HepG2 (cell line): Measurements from ENCODE around the gene C16orf95. TPM values are rescaled to one million over a fixed set of nuclear protein-coding genes. Genes with fewer than 3 reads are reported as not detected.
"Not testable (repeated sequence)": the region's sequence is repeated elsewhere in the genome, so short reads cannot be mapped to it uniquely, and the experiment has no call there.

Experiments used
- ATAC-seq: fragments of 200-7000 bp; cut with Tn5 transposase; 3 replicates; pipeline ENCODE4 v1.9.1; 2020; ENCODE audit warnings: mild to moderate bottlenecking, moderate library complexity
- BruUV-seq: library from RNA; stranded (reverse); fragments of 400-500 nt; replicated peaks from 2 replicates; lab custom pipeline; 2021; lab: Mats Ljungman, UMichigan
- CTCF ChIA-PET: fragments of 300-600 bp; formaldehyde crosslinking; extraction: SDS; loops from one replicate; lab custom pipeline; 2021; ENCODE audit warnings: low total read pairs, inconsistent platforms, low intra/inter-chr PET ratio; lab: Yijun Ruan, JAX
- POLR2A ChIA-PET: fragments of 350-600 bp; sonication (Branson Sonifier 250); formaldehyde crosslinking; loops from one replicate; lab custom pipeline; 2020; ENCODE audit warnings: antibody characterized with exemption, inconsistent platforms; lab: Yijun Ruan, JAX
- DNase-seq: peaks from one replicate; pipeline ENCODE4 v3.0.0-alpha.2; 2015; ENCODE audit warnings: low spot score
- FAIRE-seq: peaks from 3 replicates; lab custom pipeline; 2011; peaks lifted over from hg19 to GRCh38; lab: Jason Lieb, UNC
- H2AFZ ChIP-seq: one replicate; pipeline ENCODE4 v1.6.1; 2011; ENCODE audit warnings: low read length, inconsistent platforms
- H3K27ac ChIP-seq: fragments of 300-600 bp; 3 replicates; pipeline ENCODE4 v1.8.0; 2011; ENCODE audit warnings: mixed run types, mild to moderate bottlenecking, mixed read lengths, low read length, inconsistent platforms; ENCODE audit not compliant: insufficient read depth; ENCODE audit errors: extremely low read length
- H3K27me3 ChIP-seq, 2 experiments: fragments of 200-600 bp in 1 of 2; 2 replicates in 1 of 2; 3 replicates in 1 of 2; pipeline versions ENCODE4 v1.6.0 to v1.8.0; 2011; ENCODE audit warnings: low read length in 2 of 2, mild to moderate bottlenecking in 2 of 2, moderate library complexity in 2 of 2, inconsistent platforms in 1 of 2; ENCODE audit not compliant: insufficient read depth in 2 of 2, control insufficient read depth in 1 of 2
- H3K36me3 ChIP-seq, 2 experiments: fragments of 200-600 bp in 1 of 2; replicated peaks in 1 of 2; 2 replicates in 1 of 2; 3 replicates in 1 of 2; pipeline versions ENCODE4 v1.5.1 to v1.8.0; 2011; ENCODE audit warnings: low read length in 2 of 2, inconsistent platforms in 1 of 2; ENCODE audit not compliant: insufficient read depth in 2 of 2, control insufficient read depth in 1 of 2
- H3K4me1 ChIP-seq: 2 replicates; pipeline ENCODE4 v1.5.1; 2012; ENCODE audit warnings: low read length, inconsistent platforms; ENCODE audit not compliant: insufficient read depth
- H3K4me2 ChIP-seq: 2 replicates; pipeline ENCODE4 v1.6.0; 2011; ENCODE audit warnings: low read depth, low read length, inconsistent platforms
- H3K4me3 ChIP-seq, 3 experiments: fragments of 200-600 bp in 1 of 3; sonication (generic), shearing (Covaris generic) in 1 of 3; replicated peaks in 1 of 3; 2 replicates each; pipeline ENCODE4 v1.5.1; 2011 to 2016; ENCODE audit warnings: low read length in 3 of 3, inconsistent platforms in 2 of 3, low read depth in 2 of 3, mild to moderate bottlenecking in 2 of 3, control low read depth in 1 of 3, mixed read lengths in 1 of 3; ENCODE audit not compliant: insufficient read depth in 1 of 3
- H3K79me2 ChIP-seq: one replicate; pipeline ENCODE4 v1.6.1; 2011; ENCODE audit warnings: low read length, inconsistent platforms; ENCODE audit not compliant: insufficient read depth
- H3K9ac ChIP-seq: 2 replicates; pipeline ENCODE4 v1.6.0; 2011; ENCODE audit warnings: mild to moderate bottlenecking, low read depth, low read length, inconsistent platforms; ENCODE audit not compliant: insufficient read depth
- H3K9me3 ChIP-seq: 2 replicates; pipeline ENCODE4 v1.5.1; 2012; ENCODE audit warnings: mild to moderate bottlenecking, low read length
- H4K20me1 ChIP-seq: 2 replicates; pipeline ENCODE4 v1.6.0; 2011; ENCODE audit warnings: inconsistent platforms, mild to moderate bottlenecking, low read length, moderate library complexity; ENCODE audit not compliant: insufficient read depth
- ADNP ChIP-seq: sonication (generic); formaldehyde crosslinking; IDR thresholded peaks from 2 replicates; pipeline ENCODE4 v1.4.0; 2020; ENCODE audit warnings: missing genetic modification reagents
- AGO2 ChIP-seq: fragments of 200-400 bp; formaldehyde crosslinking; optimal IDR thresholded peaks from 2 replicates; pipeline ENCODE3; 2017; ENCODE audit warnings: mild to moderate bottlenecking, low read depth, low read length, moderate library complexity
- FIP1L1 ChIP-seq: fragments of 200-400 bp; formaldehyde crosslinking; IDR thresholded peaks from 2 replicates; pipeline ENCODE4 v1.6.1; 2018; ENCODE audit warnings: low read depth, mild to moderate bottlenecking, low read length, moderate library complexity, borderline replicate concordance; ENCODE audit not compliant: insufficient read depth
- GFI1 ChIP-seq: sonication (generic); formaldehyde crosslinking; IDR thresholded peaks from 2 replicates; pipeline ENCODE4 v1.5.0; 2020; ENCODE audit warnings: missing genetic modification reagents, mild to moderate bottlenecking, borderline replicate concordance
- SSRP1 ChIP-seq: IDR thresholded peaks from 2 replicates; pipeline ENCODE4 v1.6.1; 2016; ENCODE audit warnings: control low read depth
- TEAD3 ChIP-seq: optimal IDR thresholded peaks from 2 replicates; pipeline ENCODE3; 2016; ENCODE audit warnings: borderline replicate concordance
- ZNF121 ChIP-seq: sonication (generic); formaldehyde crosslinking; IDR thresholded peaks from 2 replicates; pipeline ENCODE4 v1.5.0; 2020; ENCODE audit warnings: mild to moderate bottlenecking, missing genetic modification reagents
- ZNF280B ChIP-seq: sonication (generic); formaldehyde crosslinking; IDR thresholded peaks from 2 replicates; pipeline ENCODE4 v1.5.0; 2020; ENCODE audit warnings: missing genetic modification reagents, mild to moderate bottlenecking, borderline replicate concordance
- ZNF724P ChIP-seq: sonication (generic); formaldehyde crosslinking; IDR thresholded peaks from 2 replicates; pipeline ENCODE4 v1.8.0; 2022; ENCODE audit warnings: missing genetic modification reagents, borderline replicate concordance
- WGBS: methylation state at CpG from one replicate; pipeline ENCODE4 v1.1.6; 2017; ENCODE audit warnings: low lambda C conversion rate; 5-methylcytosine and 5-hydroxymethylcytosine counted together
- in situ Hi-C: cut with HindIII; loops from 2 replicates; pipeline ENCODE4 v1.10.0; 2017; ENCODE audit warnings: low pct_unique_long_range_greater_than_20kb; ENCODE audit not compliant: extremely low pct_ligation_motif_present
- intact Hi-C: fragments of 100-400 bp; cut with micrococcal nuclease; formaldehyde crosslinking; loops from one replicate; pipeline ENCODE4 v1.10.0; 2022; ENCODE audit not compliant: unreplicated experiment
- polyA plus RNA-seq, 8 experiments: library from polyadenylated mRNA; depleted of rRNA in 3 of 8; stranded (reverse) in 7 of 8; unstranded in 1 of 8; fragments of >200 nt; fragmentation: Illumina TruSeq in 4 of 8; extraction: Trizol in 4 of 8; gene quantifications; 2 replicates each; pipeline versions ENCODE4 v1.2.1 to v1.2.3, GENCODE V29; 2011 to 2016; ENCODE audit warnings: low read depth in 4 of 8, missing spikeins in 1 of 8, mixed read lengths in 1 of 8; ENCODE audit not compliant: insufficient read depth in 1 of 8
- total RNA-seq, 5 experiments: library from RNA; depleted of rRNA; stranded (reverse); fragments of >200 nt; fragmentation: Illumina TruSeq; extraction: Trizol; gene quantifications; 2 replicates each; pipeline ENCODE4 v1.2.3, GENCODE V29; 2016; ENCODE audit warnings: low read depth in 1 of 5
- TF ChIP-seq, protein P1 (sequence below): sonication (generic); formaldehyde crosslinking; IDR thresholded peaks from 2 replicates; pipeline ENCODE4 v1.5.0; 2020; ENCODE audit warnings: mild to moderate bottlenecking, missing genetic modification reagents

Gene C16orf95
- total and polyA plus RNA-seq, 2 of the 13 experiments (the other 11 are each of a cell fraction or from before 2014, with no cell fraction given), result 2.8 to 8.6 TPM

GRCh38 chr16:87339724-87340105 is 22.5 kb upstream of the C16orf95 start:
- Histone ChIP-seq H3K36me3 (peaks cover 69 to 95% of the 10 kb centered on the region in 2 experiments), H3K79me2 (peaks cover 65% of the 10 kb centered on the region), H4K20me1 (peaks cover 88% of the 10 kb centered on the region)
- BruUV-seq, ATAC-seq, H3K27me3 ChIP-seq, H3K4me1 ChIP-seq: not testable (repeated sequence)
- TF ChIP-seq, protein P1, sequence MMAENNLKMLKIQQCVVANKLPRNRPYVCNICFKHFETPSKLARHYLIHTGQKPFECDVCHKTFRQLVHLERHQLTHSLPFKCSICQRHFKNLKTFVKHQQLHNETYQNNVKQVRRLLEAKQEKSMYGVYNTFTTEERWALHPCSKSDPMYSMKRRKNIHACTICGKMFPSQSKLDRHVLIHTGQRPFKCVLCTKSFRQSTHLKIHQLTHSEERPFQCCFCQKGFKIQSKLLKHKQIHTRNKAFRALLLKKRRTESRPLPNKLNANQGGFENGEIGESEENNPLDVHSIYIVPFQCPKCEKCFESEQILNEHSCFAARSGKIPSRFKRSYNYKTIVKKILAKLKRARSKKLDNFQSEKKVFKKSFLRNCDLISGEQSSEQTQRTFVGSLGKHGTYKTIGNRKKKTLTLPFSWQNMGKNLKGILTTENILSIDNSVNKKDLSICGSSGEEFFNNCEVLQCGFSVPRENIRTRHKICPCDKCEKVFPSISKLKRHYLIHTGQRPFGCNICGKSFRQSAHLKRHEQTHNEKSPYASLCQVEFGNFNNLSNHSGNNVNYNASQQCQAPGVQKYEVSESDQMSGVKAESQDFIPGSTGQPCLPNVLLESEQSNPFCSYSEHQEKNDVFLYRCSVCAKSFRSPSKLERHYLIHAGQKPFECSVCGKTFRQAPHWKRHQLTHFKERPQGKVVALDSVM, result 0 out of 2 replicates have a peak, but pooled peaks have one; percentile 16
- TF ChIP-seq ZNF121 (CRISPR knock-in tag), result peak; percentile 63; the same call in 1 of the 2 replicates
- TF ChIP-seq, all 625 proteins: peak for 2; not testable (repeated sequence) for 623
- WGBS, result 98% methylated on average over 11 of the region's 11 CpGs
- CTCF ChIA-PET, H3K9me3 ChIP-seq, H2AFZ ChIP-seq, FAIRE-seq, H3K4me3 ChIP-seq, H3K27ac ChIP-seq, intact Hi-C loops, DNase-seq, H3K9ac ChIP-seq, H3K4me2 ChIP-seq, in situ Hi-C loops: not testable (repeated sequence)
- POLR2A ChIA-PET, result interaction anchor here (0.9 to 1.2 kb wide), 2 partner anchors 40 to 48 kb away, joined by 3 to 4 read pairs; no protein-coding TSS in a partner anchor

GRCh38 chr16:87339086-87339723 is 22.0 kb upstream of the C16orf95 start:
- WGBS, result 93% methylated on average over 17 of the region's 17 CpGs
- H3K4me1 ChIP-seq, result no peaks in the 10 kb centered on the region
- in situ Hi-C loops (no loop called here), intact Hi-C loops (no loop called here)
- H3K27ac ChIP-seq, result no peak overlapping the region
- no peaks in the 10 kb centered on the region for H3K9me3 ChIP-seq
- H4K20me1 ChIP-seq, result peaks cover 88% of the 10 kb centered on the region
- BruUV-seq, result no TSS peak
- ChIA-PET POLR2A (interaction anchor here (0.9 kb wide), 1 partner anchor 41 kb away, joined by 4 read pairs; no protein-coding TSS in a partner anchor), CTCF (no interaction called here)
- peaks cover 69 to 95% of the 10 kb centered on the region in 2 experiments for H3K36me3 ChIP-seq
- no peak overlapping the region for H3K9ac ChIP-seq
- DNase-seq (no peak), ATAC-seq (no peak), FAIRE-seq (no peak)
- H3K27me3 ChIP-seq, result no peaks in the 10 kb centered on the region
- H3K4me2 ChIP-seq, result no peak overlapping the region
- peaks cover 62% of the 10 kb centered on the region for H3K79me2 ChIP-seq
- no peak overlapping the region for H3K4me3 ChIP-seq
- H2AFZ ChIP-seq, result no peak overlapping the region
- TF ChIP-seq AGO2, result peak; percentile 73
- peak; percentile 53 for TF ChIP-seq TEAD3 (CRISPR knock-in tag)
- TF ChIP-seq GFI1 (CRISPR knock-in tag), result no peak
- TF ChIP-seq ADNP (CRISPR knock-in tag), result no peak
- 0 out of 2 replicates have a peak, but pooled peaks have one; percentile 30 for TF ChIP-seq ZNF280B (CRISPR knock-in tag)
- peak; percentile 80; the same call in 1 of the 2 replicates for TF ChIP-seq SSRP1 (CRISPR knock-in tag)
- TF ChIP-seq FIP1L1, result no peak
- TF ChIP-seq ZNF724P (CRISPR knock-in tag), result 0 out of 2 replicates have a peak, but pooled peaks have one; percentile 31
